Liver (tissue), 9 donors: ENCODE data around the gene CD3D. TPM values are rescaled to one million over a fixed set of nuclear protein-coding genes. Genes with fewer than 3 reads are reported as not detected.
A peak's percentile ranks its signal among the peaks of the same experiment; 100 is the strongest.

Source experiments
- DNase-seq: peaks from one replicate; pipeline ENCODE4 v3.0.0-alpha.2; 2017; ENCODE audit warnings: low spot score
- H3K27ac ChIP-seq, 2 donors: one replicate each; pipeline ENCODE4 v1.7.0; 2013; ENCODE audit warnings: inconsistent platforms in 2 of 2, low read length in 2 of 2, control low read depth in 1 of 2, low read depth in 1 of 2, mild to moderate bottlenecking in 1 of 2
- H3K27me3 ChIP-seq, 4 donors: one replicate each; pipeline versions ENCODE4 v1.6.1 to v1.7.0; 2013; ENCODE audit warnings: low read length in 3 of 4, inconsistent platforms in 1 of 4, mild to moderate bottlenecking in 1 of 4, moderate library complexity in 1 of 4; ENCODE audit not compliant: control insufficient read depth in 4 of 4, insufficient read depth in 4 of 4
- H3K36me3 ChIP-seq, 4 donors: one replicate each; pipeline versions ENCODE4 v1.6.1 to v1.7.0; 2013; ENCODE audit warnings: low read length in 3 of 4, mild to moderate bottlenecking in 3 of 4, low read depth in 1 of 4, moderate library complexity in 1 of 4; ENCODE audit not compliant: control insufficient read depth in 4 of 4, insufficient read depth in 3 of 4
- H3K4me1 ChIP-seq, 4 donors: one replicate each; pipeline versions ENCODE4 v1.6.1 to v1.7.0; 2013; ENCODE audit warnings: low read length in 3 of 4, mild to moderate bottlenecking in 3 of 4, moderate library complexity in 1 of 4; ENCODE audit not compliant: control insufficient read depth in 4 of 4, insufficient read depth in 4 of 4
- H3K4me3 ChIP-seq, 3 donors: one replicate each; pipeline versions ENCODE4 v1.6.1 to v1.7.0; 2013; ENCODE audit warnings: low read length in 3 of 3, control low read depth in 1 of 3, low read depth in 1 of 3, mild to moderate bottlenecking in 1 of 3
- H3K9ac ChIP-seq, 2 donors: one replicate each; pipeline ENCODE4 v1.7.0; 2013; ENCODE audit warnings: low read length in 2 of 2, mild to moderate bottlenecking in 2 of 2, moderate library complexity in 2 of 2, control low read depth in 1 of 2, low read depth in 1 of 2
- H3K9me3 ChIP-seq, 4 donors: one replicate each; pipeline versions ENCODE4 v1.6.1 to v1.7.0; 2013; ENCODE audit warnings: low read length in 3 of 4; ENCODE audit not compliant: control insufficient read depth in 4 of 4
- ATF3 ChIP-seq: IDR thresholded peaks from 2 replicates; pipeline ENCODE4 v1.6.1; 2016; ENCODE audit warnings: antibody characterized with exemption
- CTCF ChIP-seq: fragments of 150-350 bp; IDR thresholded peaks from 2 replicates; pipeline ENCODE4 v1.5.1; 2017; ENCODE audit warnings: improper control_type of control experiment, low read depth, low read length; ENCODE audit not compliant: missing input control
- FOXA1 ChIP-seq: IDR thresholded peaks from 2 replicates; pipeline ENCODE4 v1.6.1; 2016; ENCODE audit warnings: antibody characterized with exemption
- FOXA2 ChIP-seq: IDR thresholded peaks from 2 replicates; pipeline ENCODE4 v1.6.1; 2016; ENCODE audit warnings: antibody characterized with exemption
- GABPA ChIP-seq, 2 donors: IDR thresholded peaks in 1 of 2; conservative IDR thresholded peaks in 1 of 2; 2 replicates each; pipeline ENCODE4 v1.6.1; 2016; ENCODE audit warnings: antibody characterized with exemption in 2 of 2, mild to moderate bottlenecking in 1 of 2, moderate library complexity in 1 of 2
- HNF4A ChIP-seq, 2 donors: conservative IDR thresholded peaks; 2 replicates each; pipeline ENCODE4 v1.6.1; 2016; ENCODE audit warnings: antibody characterized with exemption in 2 of 2, mild to moderate bottlenecking in 2 of 2
- HNF4G ChIP-seq: IDR thresholded peaks from 2 replicates; pipeline ENCODE4 v1.6.1; 2016; ENCODE audit warnings: antibody characterized with exemption
- JUND ChIP-seq, 2 donors: IDR thresholded peaks; 2 replicates each; pipeline ENCODE4 v1.6.1; 2016; ENCODE audit warnings: antibody characterized with exemption in 2 of 2
- MAX ChIP-seq: IDR thresholded peaks from 2 replicates; pipeline ENCODE4 v1.6.1; 2016; ENCODE audit warnings: antibody characterized with exemption
- NR2F2 ChIP-seq: IDR thresholded peaks from 2 replicates; pipeline ENCODE4 v1.6.1; 2016; ENCODE audit warnings: antibody characterized with exemption
- RAD21 ChIP-seq, 2 donors: IDR thresholded peaks; 2 replicates each; pipeline ENCODE4 v1.6.1; 2016; ENCODE audit warnings: antibody characterized with exemption in 2 of 2, mild to moderate bottlenecking in 2 of 2
- REST ChIP-seq: IDR thresholded peaks from 2 replicates; pipeline ENCODE4 v1.6.1; 2016; ENCODE audit warnings: antibody characterized with exemption, mild to moderate bottlenecking
- SP1 ChIP-seq: IDR thresholded peaks from 2 replicates; pipeline ENCODE4 v1.6.1; 2018; ENCODE audit warnings: antibody characterized with exemption, mild to moderate bottlenecking
- TAF1 ChIP-seq: conservative IDR thresholded peaks from 2 replicates; pipeline ENCODE4 v1.6.1; 2016; ENCODE audit warnings: antibody characterized with exemption, mild to moderate bottlenecking
- YY1 ChIP-seq: IDR thresholded peaks from 2 replicates; pipeline ENCODE4 v1.6.1; 2016; ENCODE audit warnings: antibody characterized with exemption, mild to moderate bottlenecking
- ZBTB33 ChIP-seq: IDR thresholded peaks from 2 replicates; pipeline ENCODE4 v1.6.1; 2016; ENCODE audit warnings: antibody characterized with exemption
- WGBS: extraction: QIAGEN DNeasy Blood & Tissue Kit; methylation state at CpG from one replicate; pipeline ENCODE4 v1.1.7; 2013; 5-methylcytosine and 5-hydroxymethylcytosine counted together
- polyA plus RNA-seq, 2 donors: library from polyadenylated mRNA; stranded (reverse) in 1 of 2; unstranded in 1 of 2; fragments of 200-250 nt in 1 of 2; fragments of >200 nt in 1 of 2; fragmentation: Nextera tagmentation in 1 of 2; extraction: Ambion mirVana in 1 of 2; gene quantifications; one replicate each; pipeline versions ENCODE4 v1.2.1 to v1.2.3, GENCODE V29; 2013 to 2015
- total RNA-seq, 2 donors: library from RNA; depleted of rRNA; stranded (reverse); fragments of >200 nt; gene quantifications; one replicate each; pipeline ENCODE4 v1.2.3, GENCODE V29; 2014
- donor health status: healthy.
- donor health status: healthy.
- donor health status: healthy.
- donor health status: healthy.
- donor health status: healthy.

CD3D gene
- total RNA-seq (1 to 10 TPM; 1.2 to 1.6 TPM), polyA plus RNA-seq (1 to 10 TPM; 1.1 TPM)

GRCh38 chr11:118342503-118343161 lies at the start of gene CD3D:
Gene CD3D, minus strand, starts transcription at chr11:118342705. Its CDS starts 98 bp downstream, at chr11:118342607.
- DNase-seq: no peak
- Histone ChIP-seq H3K9ac (peak within 1 kb of the TSS in 1 of 2 donors; percentile 28), H3K27ac (no peak within 1 kb of the TSS), H3K36me3 (no peaks in the 10 kb centered on the region), H3K27me3 (no peaks in the 10 kb centered on the region), H3K4me3 (no peak within 1 kb of the TSS), H3K4me1 (no peaks in the 10 kb centered on the region), H3K9me3 (no peaks in the 10 kb centered on the region)
- WGBS: 84% methylated on average over 13 of the region's 13 CpGs
- TF ChIP-seq JUND (IDR thresholded peaks at IDR 0.05): no peak
- no peak for TF ChIP-seq ATF3
- TF ChIP-seq REST: no peak
- no peak for TF ChIP-seq GABPA (IDR thresholded peaks at IDR 0.05 in 1 of 2, conservative IDR thresholded peaks at IDR 0.05 in 1 of 2)
- no peak for TF ChIP-seq SP1
- TF ChIP-seq TAF1: no peak
- no peak for TF ChIP-seq CTCF
- no peak for TF ChIP-seq ZBTB33
- no peak for TF ChIP-seq HNF4G
- no peak for TF ChIP-seq HNF4A (conservative IDR thresholded peaks at IDR 0.05)
- TF ChIP-seq FOXA1: no peak
- no peak for TF ChIP-seq NR2F2
- TF ChIP-seq FOXA2: no peak

- WGBS: 97% methylated on average over 3 of the region's 3 CpGs
- no peak for DNase-seq
- H3K4me1 ChIP-seq: no peaks in the 10 kb centered on the region
- TF ChIP-seq HNF4A (conservative IDR thresholded peaks at IDR 0.05) (no peak), YY1 (no peak), SP1 (no peak), TAF1 (no peak), HNF4G (no peak), GABPA (IDR thresholded peaks at IDR 0.05 in 1 of 2, conservative IDR thresholded peaks at IDR 0.05 in 1 of 2) (no peak), MAX (no peak), REST (no peak), RAD21 (IDR thresholded peaks at IDR 0.05) (no peak), CTCF (no peak), FOXA1 (no peak)
Measured at GRCh38 chr11:118383657-118384056, 41.2 kb upstream of the CD3D start.

More at GRCh38 chr11:118383657-118384056, 41.2 kb upstream of the CD3D start:
- Histone ChIP-seq H3K36me3 (peaks cover 17 to 100% (median 85%) of the 10 kb centered on the region in 4 donors), H3K9me3 (no peaks in the 10 kb centered on the region), H3K9ac (no peak overlapping the region), H3K4me3 (no peak overlapping the region), H3K27me3 (no peaks in the 10 kb centered on the region), H3K27ac (no peak overlapping the region)
